BJ (cell line): ENCODE results near the gene MRPL21. TPM values are rescaled to one million over a fixed set of nuclear protein-coding genes. Genes with fewer than 3 reads are reported as not detected.

ENCODE experiments used
- CTCF ChIA-PET: fragments of 350-600 bp; formaldehyde crosslinking; extraction: SDS; loops from one replicate; lab custom pipeline; 2021; ENCODE audit warnings: antibody characterized with exemption, inconsistent platforms; lab: Yijun Ruan, JAX
- POLR2A ChIA-PET: fragments of 300-600 bp; sonication (Branson Sonifier 250); formaldehyde crosslinking; extraction: SDS; loops from one replicate; lab custom pipeline; 2021; ENCODE audit warnings: antibody characterized with exemption; lab: Charles Lee
- DNase-seq: peaks from one replicate; pipeline ENCODE4 v3.0.0-alpha.2; 2011; ENCODE audit warnings: low read depth
- H3K27me3 ChIP-seq: 2 replicates; pipeline ENCODE4 v1.6.0; 2011; ENCODE audit warnings: low read length; ENCODE audit not compliant: control insufficient read depth, insufficient read depth
- H3K36me3 ChIP-seq: 2 replicates; pipeline ENCODE4 v1.5.1; 2011; ENCODE audit warnings: low read length; ENCODE audit not compliant: control insufficient read depth, insufficient read depth
- H3K4me3 ChIP-seq: 2 replicates; pipeline ENCODE4 v1.5.1; 2011; ENCODE audit warnings: low read depth, mild to moderate bottlenecking, control low read depth, low read length
- polyA plus RNA-seq: library from polyadenylated mRNA; depleted of rRNA; stranded (reverse); fragments of >200 nt; gene quantifications from 2 replicates; pipeline ENCODE4 v1.2.3, GENCODE V29; 2011
- TF ChIP-seq, protein P1 (sequence below): IDR thresholded peaks from 2 replicates; pipeline ENCODE4 v1.5.1; 2011; ENCODE audit warnings: low read depth, mild to moderate bottlenecking, control low read depth, inconsistent platforms, low read length, moderate library complexity; ENCODE audit not compliant: insufficient read depth

The MRPL21 gene
- polyA plus RNA-seq, 1 experiment = 57.2 TPM

DNA sequence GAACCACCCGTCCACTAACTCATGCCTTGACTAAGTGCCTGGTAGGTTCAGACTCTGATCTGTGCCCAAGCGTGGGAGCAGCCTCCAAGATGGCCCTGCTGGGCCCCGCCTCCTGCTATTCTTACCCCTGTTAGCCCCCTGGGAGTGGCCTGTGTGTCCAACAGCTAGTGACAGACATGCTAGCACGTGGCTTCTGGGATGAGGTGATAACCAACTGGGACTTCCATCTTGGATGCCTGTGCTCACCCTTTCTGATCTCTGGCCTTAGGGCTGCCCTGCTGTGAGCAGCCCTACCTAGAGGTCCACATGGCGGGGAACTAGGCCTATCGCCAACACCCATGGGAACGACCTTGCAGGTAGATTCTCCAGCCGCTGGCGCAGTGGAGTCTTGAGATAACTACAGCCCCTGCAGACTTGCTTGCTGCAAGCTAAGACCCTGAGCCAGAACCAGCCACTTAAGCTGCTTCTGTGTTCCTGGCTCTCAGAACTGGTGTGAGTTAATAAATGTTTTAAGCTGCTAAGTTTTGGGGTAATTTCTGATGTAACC lies 2.7 kb downstream of the MRPL21 start:
- TF ChIP-seq, protein P1, sequence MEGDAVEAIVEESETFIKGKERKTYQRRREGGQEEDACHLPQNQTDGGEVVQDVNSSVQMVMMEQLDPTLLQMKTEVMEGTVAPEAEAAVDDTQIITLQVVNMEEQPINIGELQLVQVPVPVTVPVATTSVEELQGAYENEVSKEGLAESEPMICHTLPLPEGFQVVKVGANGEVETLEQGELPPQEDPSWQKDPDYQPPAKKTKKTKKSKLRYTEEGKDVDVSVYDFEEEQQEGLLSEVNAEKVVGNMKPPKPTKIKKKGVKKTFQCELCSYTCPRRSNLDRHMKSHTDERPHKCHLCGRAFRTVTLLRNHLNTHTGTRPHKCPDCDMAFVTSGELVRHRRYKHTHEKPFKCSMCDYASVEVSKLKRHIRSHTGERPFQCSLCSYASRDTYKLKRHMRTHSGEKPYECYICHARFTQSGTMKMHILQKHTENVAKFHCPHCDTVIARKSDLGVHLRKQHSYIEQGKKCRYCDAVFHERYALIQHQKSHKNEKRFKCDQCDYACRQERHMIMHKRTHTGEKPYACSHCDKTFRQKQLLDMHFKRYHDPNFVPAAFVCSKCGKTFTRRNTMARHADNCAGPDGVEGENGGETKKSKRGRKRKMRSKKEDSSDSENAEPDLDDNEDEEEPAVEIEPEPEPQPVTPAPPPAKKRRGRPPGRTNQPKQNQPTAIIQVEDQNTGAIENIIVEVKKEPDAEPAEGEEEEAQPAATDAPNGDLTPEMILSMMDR = no peak
- Histone ChIP-seq H3K4me3 (no peak overlapping the region), H3K36me3 (peaks cover 22% of the 10 kb centered on the region), H3K27me3 (no peaks in the 10 kb centered on the region)
- ChIA-PET CTCF (interaction anchor here (1.8 to 2.5 kb wide), 2 partner anchors 11 kb away, joined by 5 to 15 read pairs; no protein-coding TSS in a partner anchor), POLR2A (no interaction called here)
- no peak for DNase-seq

DNA sequence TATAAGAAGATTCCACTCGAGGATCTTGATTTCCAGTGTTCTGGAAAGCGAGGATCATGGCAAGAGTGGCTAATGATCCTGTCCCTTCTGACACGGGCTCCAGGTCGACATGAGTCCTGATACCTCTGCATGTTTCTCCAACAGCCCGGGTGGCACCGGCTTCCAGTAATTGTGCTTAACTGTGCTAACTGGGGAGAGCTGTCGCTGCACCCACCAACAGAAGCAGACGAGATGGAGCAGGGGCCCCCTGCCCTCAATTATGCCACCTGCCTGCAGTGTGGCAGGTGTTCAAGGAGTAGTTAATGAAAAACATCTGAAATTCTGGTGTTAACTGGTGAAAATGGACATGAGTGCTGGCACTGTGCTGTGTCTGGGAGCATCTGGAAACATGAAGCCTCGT lies 6.2 kb downstream of the MRPL21 start:
- H3K4me3 ChIP-seq = no peak overlapping the region
- no peak for DNase-seq
- peaks cover 34% of the 10 kb centered on the region for H3K36me3 ChIP-seq
- TF ChIP-seq, protein P1 = no peak
- no peaks in the 10 kb centered on the region for H3K27me3 ChIP-seq
- POLR2A ChIA-PET = no interaction called here
- CTCF ChIA-PET = no interaction called here

DNA sequence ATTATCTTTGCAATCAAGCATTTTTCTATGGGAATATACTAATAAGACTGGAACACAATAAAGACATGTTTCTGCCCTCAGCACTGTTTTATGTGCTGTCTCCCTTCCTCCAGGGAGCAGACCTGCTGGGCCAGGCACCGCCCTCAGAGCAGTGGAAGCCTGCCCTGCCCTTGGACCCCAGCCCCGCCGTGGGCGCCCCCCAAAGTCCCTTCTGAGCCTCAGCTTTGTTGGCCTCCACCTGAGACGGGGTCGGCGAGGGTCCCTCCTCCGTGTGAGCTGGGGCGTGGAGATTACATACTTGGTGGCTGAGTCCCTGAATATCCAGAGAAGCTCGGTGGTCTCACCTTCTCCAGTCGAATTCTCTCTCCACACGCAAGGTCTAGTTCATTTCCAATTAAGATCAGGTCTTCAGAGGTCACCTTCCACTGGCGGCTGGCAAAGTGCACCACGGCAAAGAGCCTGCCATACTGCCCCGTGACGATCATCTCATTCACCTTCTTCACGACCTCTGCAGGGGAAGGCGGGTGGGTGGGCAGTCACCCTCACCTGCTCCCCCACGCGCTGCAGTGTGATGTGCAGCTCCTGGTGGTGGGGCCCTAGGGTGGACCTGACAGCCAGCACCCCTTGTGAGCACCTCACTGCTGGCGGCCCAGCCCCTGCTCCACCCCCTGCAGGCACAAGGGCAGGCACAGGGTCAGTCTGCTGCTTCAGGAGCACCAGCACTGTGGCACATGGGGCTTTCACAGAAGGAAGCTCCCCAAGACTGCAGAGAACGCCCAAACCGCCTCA lies 7.3 kb downstream of the MRPL21 start:
- Histone ChIP-seq H3K36me3 (peaks cover 36% of the 10 kb centered on the region), H3K27me3 (no peaks in the 10 kb centered on the region), H3K4me3 (no peak overlapping the region)
- TF ChIP-seq, protein P1 = no peak
- POLR2A ChIA-PET = no interaction called here
- no peak for DNase-seq
- CTCF ChIA-PET = no interaction called here

DNA sequence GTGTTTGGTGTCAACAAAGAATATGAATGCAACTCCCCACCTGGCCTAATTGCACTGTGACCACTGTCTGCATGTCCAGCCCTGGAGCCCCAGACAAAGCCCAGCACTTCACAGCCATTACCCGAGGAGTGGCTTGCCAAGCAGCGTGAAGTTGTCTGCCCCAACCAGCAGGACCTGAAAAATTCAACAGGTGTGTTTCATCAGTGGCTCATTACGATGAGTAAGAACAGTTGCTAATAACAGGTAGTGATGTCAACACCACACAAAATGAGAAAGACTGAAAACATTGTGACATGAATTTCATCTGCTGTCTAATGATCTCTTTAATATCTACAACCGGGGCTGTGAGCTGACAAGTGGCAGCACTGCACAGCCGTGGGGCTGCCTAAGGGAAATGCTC lies 10.3 kb downstream of the MRPL21 start:
- TF ChIP-seq, protein P1 = no peak
- H3K27me3 ChIP-seq = no peaks in the 10 kb centered on the region

DNA sequence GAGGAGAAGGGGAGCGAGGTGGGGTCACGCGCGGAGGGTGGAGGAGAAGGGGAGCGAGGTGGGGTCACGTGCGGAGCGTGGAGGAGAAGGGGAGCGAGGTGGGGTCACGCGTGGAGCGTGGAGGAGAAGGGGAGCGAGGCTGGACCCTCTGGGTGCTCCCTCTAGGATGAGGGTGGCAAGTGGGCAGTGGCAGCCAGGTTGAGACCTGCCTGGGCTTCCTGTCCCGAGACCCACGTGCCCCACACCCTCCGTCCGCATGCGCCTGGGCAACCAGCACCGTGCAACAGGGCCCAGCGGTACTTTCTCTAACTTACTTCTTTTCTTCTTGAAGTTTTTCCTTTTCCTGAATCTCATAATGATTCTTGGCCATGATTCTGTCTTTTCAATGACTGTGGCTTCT lies 11.1 kb downstream of the MRPL21 start:
- no peak overlapping the region for H3K4me3 ChIP-seq
- H3K27me3 ChIP-seq = no peaks in the 10 kb centered on the region
- TF ChIP-seq, protein P1 = no peak
- H3K36me3 ChIP-seq = peaks cover 26% of the 10 kb centered on the region
- POLR2A ChIA-PET = no interaction called here
- DNase-seq = no peak
- CTCF ChIA-PET = no interaction called here

More for the DNA sequence above, 10.3 kb downstream of the MRPL21 start:
- DNase-seq = no peak
- H3K4me3 ChIP-seq = no peak overlapping the region
- CTCF ChIA-PET = no interaction called here
- peaks cover 29% of the 10 kb centered on the region for H3K36me3 ChIP-seq
- POLR2A ChIA-PET = no interaction called here
